Activated CD8-positive, alpha-beta T cell treated with anti-CD3 and anti-CD28 coated beads for 36 hours (primary cell): ENCODE measurements around the gene ZNF575. TPM values are rescaled to one million over a fixed set of nuclear protein-coding genes. Genes with fewer than 3 reads are reported as not detected.
"Not testable (repeated sequence)": the region's sequence is repeated elsewhere in the genome, so short reads cannot be mapped to it uniquely, and the experiment has no call there.

Source experiments
- ATAC-seq: fragments of 200-7000 bp; cut with Tn5 transposase; one replicate; pipeline ENCODE4 v1.10.0; 2021; ENCODE audit warnings: mild to moderate bottlenecking, moderate library complexity
- CTCF ChIA-PET: fragments of 350-600 bp; sonication (Branson Sonifier 250); formaldehyde crosslinking; loops from one replicate; lab custom pipeline; 2021; ENCODE audit warnings: antibody characterized with exemption; lab: Charles Lee
- POLR2A ChIA-PET: fragments of 350-600 bp; sonication (Branson Sonifier 250); formaldehyde crosslinking; loops from one replicate; lab custom pipeline; 2021; ENCODE audit warnings: antibody characterized with exemption; lab: Charles Lee
- DNase-seq: peaks from one replicate; pipeline ENCODE4 v3.0.0-alpha.2; 2020
- H3K27ac Mint-ChIP-seq: one replicate; pipeline ENCODE4 v1.8.0; 2021; ENCODE audit warnings: mild to moderate bottlenecking, mixed read lengths
- H3K27me3 Mint-ChIP-seq: one replicate; pipeline ENCODE4 v1.8.0; 2021; ENCODE audit warnings: mixed read lengths
- H3K36me3 Mint-ChIP-seq: one replicate; pipeline ENCODE4 v1.8.0; 2021; ENCODE audit warnings: low read depth, mixed read lengths
- H3K4me1 Mint-ChIP-seq: one replicate; pipeline ENCODE4 v1.8.0; 2021; ENCODE audit warnings: low read depth, mixed read lengths
- H3K4me3 Mint-ChIP-seq: one replicate; pipeline ENCODE4 v1.8.0; 2021; ENCODE audit warnings: mild to moderate bottlenecking, moderate library complexity, mixed read lengths
- H3K9me3 Mint-ChIP-seq: one replicate; pipeline ENCODE4 v1.8.0; 2021; ENCODE audit warnings: mixed read lengths
- CTCF ChIP-seq: fragments of 200-600 bp; IDR thresholded peaks from one replicate; pipeline ENCODE4 v1.8.0; 2022; ENCODE audit warnings: antibody characterized with exemption, mild to moderate bottlenecking
- intact Hi-C: fragments of 100-400 bp; cut with micrococcal nuclease; formaldehyde crosslinking; loops from one replicate; pipeline ENCODE4 v1.10.0; 2022
- total RNA-seq, 2 experiments: library from RNA; stranded (reverse); gene quantifications; one replicate each; pipeline ENCODE4 v1.2.3, GENCODE V29; 2021

The ZNF575 gene
- total RNA-seq, 2 experiments from 2014 or later, result 1.2 to 2.0 TPM

- ChIA-PET POLR2A (interaction anchor here (0.9 to 3.4 kb wide), 3 partner anchors 13 to 79 kb away, joined by 3 to 17 read pairs (median 3); no protein-coding TSS in a partner anchor), CTCF (interaction anchor here (1.9 to 9.4 kb wide), 4 partner anchors 35 to 84 kb away, joined by 5 to 328 read pairs (median 50); partner anchors contain the start of genes IRGQ and ZNF576)
- Mint-ChIP-seq H3K4me3 (no peak overlapping the region), H3K27ac (no peak overlapping the region), H3K9me3 (no peaks in the 10 kb centered on the region), H3K4me1 (peaks cover 14% of the 10 kb centered on the region), H3K27me3 (no peaks in the 10 kb centered on the region), H3K36me3 (peaks cover 8% of the 10 kb centered on the region)
- TF ChIP-seq CTCF, result no peak
- DNase-seq (no peak), ATAC-seq (no peak)
- intact Hi-C loops, result no loop called here
These were observed 14.9 kb upstream of the ZNF575 start for GRCh38 chr19:43518051-43518450.

GRCh38 chr19:43519436-43520088, 13.4 kb upstream of the ZNF575 start:
- Mint-ChIP-seq H3K9me3 (no peaks in the 10 kb centered on the region), H3K4me3 (no peak overlapping the region), H3K27me3 (no peaks in the 10 kb centered on the region), H3K4me1 (peaks cover 17% of the 10 kb centered on the region), H3K36me3 (peaks cover 6% of the 10 kb centered on the region), H3K27ac (no peak overlapping the region)
- intact Hi-C loops, result loop anchor here (1.0 kb wide), 1 partner anchor 72 kb away; no protein-coding TSS in a partner anchor
- peak; percentile 95 for TF ChIP-seq CTCF
- DNase-seq, result peak; percentile 85
- peak; percentile 91 for ATAC-seq
- CTCF ChIA-PET, result interaction anchor here (0.7 to 9.4 kb wide), 33 partner anchors 9 to 266 kb away, joined by 3 to 328 read pairs (median 6); partner anchors contain the start of genes IRGQ, PHLDB3, ZNF575 and ZNF576
- POLR2A ChIA-PET, result interaction anchor here (0.5 to 3.4 kb wide), 8 partner anchors 14 to 85 kb away, joined by 3 to 17 read pairs (median 4); partner anchors contain the start of gene ZNF576

- ATAC-seq (no peak), DNase-seq (no peak)
- POLR2A ChIA-PET, result no interaction called here
- peaks cover 28% of the 10 kb centered on the region for H3K4me1 Mint-ChIP-seq
- H3K27ac Mint-ChIP-seq, result no peak overlapping the region
- intact Hi-C loops, result no loop called here
- CTCF ChIA-PET, result interaction anchor here (1.2 to 9.4 kb wide), 4 partner anchors 72 to 146 kb away, joined by 3 to 328 read pairs (median 12); no protein-coding TSS in a partner anchor
- no peak for TF ChIP-seq CTCF
- no peak overlapping the region for H3K4me3 Mint-ChIP-seq
- no peaks in the 10 kb centered on the region for H3K9me3 Mint-ChIP-seq
- peaks cover 5% of the 10 kb centered on the region for H3K36me3 Mint-ChIP-seq
- no peaks in the 10 kb centered on the region for H3K27me3 Mint-ChIP-seq
These were observed 10.1 kb upstream of the ZNF575 start for GRCh38 chr19:43522929-43523328.

- intact Hi-C loops, H3K4me3 Mint-ChIP-seq, POLR2A ChIA-PET, H3K27ac Mint-ChIP-seq, ATAC-seq, DNase-seq, H3K27me3 Mint-ChIP-seq, H3K9me3 Mint-ChIP-seq, H3K36me3 Mint-ChIP-seq: not testable (repeated sequence)
- peaks cover 30% of the 10 kb centered on the region for H3K4me1 Mint-ChIP-seq
- CTCF ChIA-PET, result interaction anchor here (1.2 to 9.4 kb wide), 4 partner anchors 71 to 145 kb away, joined by 3 to 328 read pairs (median 16); no protein-coding TSS in a partner anchor
These were observed 9.3 kb upstream of the ZNF575 start for GRCh38 chr19:43523696-43524095.

GRCh38 chr19:43524922-43525835, 7.8 kb upstream of the ZNF575 start:
- ATAC-seq (peak; percentile 64), DNase-seq (peak; percentile 45)
- POLR2A ChIA-PET, result interaction anchor here (0.6 to 1.7 kb wide), 7 partner anchors 11 to 79 kb away, joined by 3 to 6 read pairs (median 3); partner anchors contain the start of gene PHLDB3
- Mint-ChIP-seq H3K36me3 (peaks cover 1% of the 10 kb centered on the region), H3K4me3 (peak overlapping the region; percentile 93), H3K9me3 (no peaks in the 10 kb centered on the region), H3K4me1 (peaks cover 25% of the 10 kb centered on the region), H3K27ac (peak overlapping the region; percentile 97), H3K27me3 (no peaks in the 10 kb centered on the region)
- TF ChIP-seq CTCF, result no peak
- intact Hi-C loops, result no loop called here
- CTCF ChIA-PET, result interaction anchor here (0.7 to 9.4 kb wide), 9 partner anchors 10 to 93 kb away, joined by 3 to 328 read pairs (median 6); no protein-coding TSS in a partner anchor
